DOHH2 (cell line): ENCODE measurements around the gene B4GALT1.

Source experiments
- H3F3A ChIP-seq: fragments of 200-600 bp; sonication (generic), shearing (Covaris generic); 2 replicates; pipeline ENCODE4 v1.6.0; 2016; ENCODE audit warnings: antibody characterized with exemption, mild to moderate bottlenecking; ENCODE audit not compliant: control insufficient read depth, insufficient read depth
- H3K27ac ChIP-seq: fragments of 200-600 bp; sonication (generic); 2 replicates; pipeline ENCODE4 v1.5.1; 2014; ENCODE audit warnings: low read depth, mild to moderate bottlenecking, low read length, moderate library complexity
- H3K27me3 ChIP-seq: fragments of 200-600 bp; sonication (generic); 2 replicates; pipeline ENCODE4 v1.6.1; 2014; ENCODE audit warnings: mild to moderate bottlenecking, low read length, mixed read lengths; ENCODE audit not compliant: control insufficient read depth
- H3K36me3 ChIP-seq: fragments of 200-600 bp; sonication (generic); 2 replicates; pipeline ENCODE4 v1.6.1; 2014; ENCODE audit warnings: mild to moderate bottlenecking, low read length, moderate library complexity, mixed read lengths; ENCODE audit not compliant: control insufficient read depth
- H3K4me1 ChIP-seq: fragments of 200-600 bp; sonication (generic); 2 replicates; pipeline ENCODE4 v1.6.1; 2014; ENCODE audit warnings: mild to moderate bottlenecking, low read length, mixed read lengths; ENCODE audit not compliant: control insufficient read depth
- H3K4me2 ChIP-seq: fragments of 200-600 bp; sonication (generic); 2 replicates; pipeline ENCODE4 v1.6.0; 2014; ENCODE audit warnings: mild to moderate bottlenecking, low read length, moderate library complexity
- H3K4me3 ChIP-seq: fragments of 200-600 bp; sonication (generic); 2 replicates; pipeline ENCODE4 v1.5.1; 2014; ENCODE audit warnings: mild to moderate bottlenecking, low read length, mixed read lengths
- H3K79me2 ChIP-seq: fragments of 200-600 bp; sonication (generic); 2 replicates; pipeline ENCODE4 v1.6.1; 2014; ENCODE audit warnings: mild to moderate bottlenecking, low read length, mixed read lengths; ENCODE audit not compliant: control insufficient read depth
- H3K9me2 ChIP-seq: fragments of 200-600 bp; sonication (generic); replicated peaks from 2 replicates; pipeline ENCODE4 v1.6.1; 2014; ENCODE audit warnings: mild to moderate bottlenecking, low read length, mixed read lengths; ENCODE audit not compliant: control insufficient read depth
- H3K9me3 ChIP-seq: fragments of 200-600 bp; sonication (generic); 2 replicates; pipeline ENCODE4 v1.6.1; 2014; ENCODE audit warnings: antibody characterized with exemption, low read length, mixed read lengths; ENCODE audit not compliant: control insufficient read depth, insufficient read depth
- H4K20me1 ChIP-seq: fragments of 200-600 bp; sonication (generic); 2 replicates; pipeline ENCODE4 v1.6.0; 2014; ENCODE audit warnings: low read depth, mild to moderate bottlenecking, antibody characterized with exemption, low read length, moderate library complexity; ENCODE audit not compliant: control insufficient read depth, insufficient read depth
- EZH2phosphoT487 ChIP-seq: fragments of 200-600 bp; sonication (generic); IDR thresholded peaks from 2 replicates; pipeline ENCODE4 v1.6.1; 2017; ENCODE audit warnings: borderline replicate concordance, mild to moderate bottlenecking, antibody characterized with exemption, low read length, moderate library complexity, mixed read lengths
- TF ChIP-seq, protein P1 (sequence below): fragments of 200-600 bp; sonication (generic); IDR thresholded peaks from one replicate; pipeline ENCODE4 v1.5.1; 2014; ENCODE audit warnings: antibody characterized with exemption, mild to moderate bottlenecking, low read depth, low read length; ENCODE audit not compliant: poor library complexity, severe bottlenecking

The B4GALT1 gene

DNA sequence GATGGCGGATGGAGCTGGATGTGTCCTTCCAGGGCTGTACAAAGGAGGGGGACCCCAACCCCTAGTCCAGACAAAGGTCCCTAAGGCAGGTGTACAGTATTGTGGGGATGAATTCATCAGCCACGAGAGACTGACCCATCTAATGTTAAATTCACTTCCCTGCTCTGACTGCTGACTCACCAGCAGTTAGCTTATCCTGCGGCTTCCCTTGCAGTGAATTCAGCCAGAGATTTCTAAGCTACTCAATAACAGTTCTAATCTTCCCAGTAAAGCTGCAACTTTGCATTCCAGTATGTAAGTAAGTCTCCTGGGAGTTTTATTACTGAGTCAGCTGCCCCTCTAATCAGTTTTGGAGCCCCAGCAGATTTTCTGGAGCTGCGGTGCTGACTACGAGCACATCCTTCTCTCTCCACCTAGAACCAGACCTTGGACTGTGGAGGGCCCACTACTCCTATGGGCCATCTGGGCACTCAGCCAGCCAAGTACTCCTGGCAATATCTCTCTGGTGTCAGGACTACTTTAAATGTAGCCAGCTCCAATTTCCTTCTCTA, 16.1 kb downstream of the B4GALT1 start:
- Histone ChIP-seq H3K4me1 (peaks cover 25% of the 10 kb centered on the region), H3F3A (0 out of 2 replicates have a peak, but pooled peaks cover 4% of the 10 kb centered on the region), H3K27me3 (no peaks in the 10 kb centered on the region), H3K9me3 (no peaks in the 10 kb centered on the region), H3K4me2 (no peak overlapping the region), H3K9me2 (no peaks in the 10 kb centered on the region), H3K4me3 (no peak overlapping the region), H3K79me2 (peaks cover 84% of the 10 kb centered on the region), H4K20me1 (peaks cover 8% of the 10 kb centered on the region), H3K27ac (no peak overlapping the region), H3K36me3 (no peaks in the 10 kb centered on the region)
- TF ChIP-seq EZH2phosphoT487, result no peak
- TF ChIP-seq, protein P1, sequence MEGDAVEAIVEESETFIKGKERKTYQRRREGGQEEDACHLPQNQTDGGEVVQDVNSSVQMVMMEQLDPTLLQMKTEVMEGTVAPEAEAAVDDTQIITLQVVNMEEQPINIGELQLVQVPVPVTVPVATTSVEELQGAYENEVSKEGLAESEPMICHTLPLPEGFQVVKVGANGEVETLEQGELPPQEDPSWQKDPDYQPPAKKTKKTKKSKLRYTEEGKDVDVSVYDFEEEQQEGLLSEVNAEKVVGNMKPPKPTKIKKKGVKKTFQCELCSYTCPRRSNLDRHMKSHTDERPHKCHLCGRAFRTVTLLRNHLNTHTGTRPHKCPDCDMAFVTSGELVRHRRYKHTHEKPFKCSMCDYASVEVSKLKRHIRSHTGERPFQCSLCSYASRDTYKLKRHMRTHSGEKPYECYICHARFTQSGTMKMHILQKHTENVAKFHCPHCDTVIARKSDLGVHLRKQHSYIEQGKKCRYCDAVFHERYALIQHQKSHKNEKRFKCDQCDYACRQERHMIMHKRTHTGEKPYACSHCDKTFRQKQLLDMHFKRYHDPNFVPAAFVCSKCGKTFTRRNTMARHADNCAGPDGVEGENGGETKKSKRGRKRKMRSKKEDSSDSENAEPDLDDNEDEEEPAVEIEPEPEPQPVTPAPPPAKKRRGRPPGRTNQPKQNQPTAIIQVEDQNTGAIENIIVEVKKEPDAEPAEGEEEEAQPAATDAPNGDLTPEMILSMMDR, result no peak

- peaks cover 79% of the 10 kb centered on the region for H3K79me2 ChIP-seq
- no peaks in the 10 kb centered on the region for H3K27me3 ChIP-seq
- no peak overlapping the region for H3K4me2 ChIP-seq
- TF ChIP-seq EZH2phosphoT487, result no peak
- TF ChIP-seq, protein P1, result no peak
- H3K36me3 ChIP-seq, result no peaks in the 10 kb centered on the region
- H3K9me2 ChIP-seq, result no peaks in the 10 kb centered on the region
- peaks cover 8% of the 10 kb centered on the region for H4K20me1 ChIP-seq
- H3K9me3 ChIP-seq, result no peaks in the 10 kb centered on the region
- H3K27ac ChIP-seq, result no peak overlapping the region
- no peak overlapping the region for H3K4me3 ChIP-seq
- peaks cover 13% of the 10 kb centered on the region for H3K4me1 ChIP-seq
- H3F3A ChIP-seq, result no peaks in the 10 kb centered on the region
Observed at GRCh38 chr9:33148367-33149014, 18.6 kb downstream of the B4GALT1 start.

DNA sequence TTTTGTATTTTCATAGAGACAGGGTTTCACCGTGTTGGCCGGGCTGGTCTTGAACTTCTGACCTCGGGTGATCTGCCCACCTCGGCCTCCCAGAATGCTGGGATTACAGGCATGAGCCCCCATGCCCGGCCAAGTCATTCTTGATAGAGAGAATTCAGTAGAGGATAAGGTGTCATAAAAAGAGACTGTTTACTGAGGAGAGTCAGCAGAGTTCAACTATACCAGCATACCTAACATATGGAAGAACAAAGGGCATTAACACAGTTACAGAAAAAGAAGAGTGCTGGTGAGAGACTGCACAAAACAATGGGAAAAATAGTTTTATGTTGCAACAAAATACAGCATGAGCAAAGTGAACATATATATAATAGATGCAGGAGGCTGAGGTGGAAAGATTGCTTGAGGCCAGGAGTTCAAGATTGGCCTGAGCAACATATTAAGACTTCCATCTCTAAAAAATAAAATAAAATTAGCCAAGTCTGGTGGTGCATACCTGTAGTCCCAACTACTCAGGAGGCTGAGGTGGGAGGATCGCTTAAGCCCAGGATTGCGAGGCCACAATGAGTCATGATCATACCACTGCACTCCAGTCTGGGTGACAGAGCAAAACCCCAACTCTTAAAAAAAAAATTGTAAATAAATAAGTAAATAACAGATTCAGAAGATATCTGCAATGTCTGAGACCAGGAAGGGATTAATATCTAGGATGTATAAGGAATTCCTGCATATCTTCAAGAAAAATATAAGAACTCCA, 19.5 kb downstream of the B4GALT1 start:
- Histone ChIP-seq H3F3A (no peaks in the 10 kb centered on the region), H4K20me1 (peaks cover 8% of the 10 kb centered on the region; the same call in 1 of the 2 replicates), H3K27me3 (no peaks in the 10 kb centered on the region), H3K4me3 (no peak overlapping the region), H3K4me1 (peaks cover 12% of the 10 kb centered on the region), H3K27ac (no peak overlapping the region), H3K36me3 (no peaks in the 10 kb centered on the region), H3K4me2 (no peak overlapping the region), H3K9me2 (no peaks in the 10 kb centered on the region), H3K79me2 (peaks cover 76% of the 10 kb centered on the region), H3K9me3 (no peaks in the 10 kb centered on the region)
- TF ChIP-seq EZH2phosphoT487, result no peak
- TF ChIP-seq, protein P1, result no peak
